T-helper 2 cell treated with Interferon-gamma antibody and Interleukin-4, amounts not matched to agents 5 μg/mL and 100 μg/mL, for 36 hours (primary cell): Measurements from ENCODE around the gene SPG11.
A peak's percentile ranks its signal among the peaks of the same experiment; 100 is the strongest.

Experiments
- DNase-seq: peaks from one replicate; pipeline ENCODE4 v3.0.0; 2021; ENCODE audit warnings: low spot score
- H3K27ac Mint-ChIP-seq: one replicate; pipeline ENCODE4 v1.8.0; 2021; ENCODE audit warnings: mild to moderate bottlenecking, mixed read lengths
- H3K27me3 Mint-ChIP-seq: one replicate; pipeline ENCODE4 v1.8.0; 2021; ENCODE audit warnings: low read depth, mixed read lengths
- H3K36me3 Mint-ChIP-seq: one replicate; pipeline ENCODE4 v1.8.0; 2021; ENCODE audit warnings: low read depth, mixed read lengths
- H3K4me1 Mint-ChIP-seq: one replicate; pipeline ENCODE4 v1.8.0; 2021; ENCODE audit warnings: low read depth, mixed read lengths
- H3K4me3 Mint-ChIP-seq: one replicate; pipeline ENCODE4 v1.8.0; 2022; ENCODE audit warnings: mild to moderate bottlenecking, moderate library complexity, mixed read lengths
- H3K9me3 Mint-ChIP-seq: one replicate; pipeline ENCODE4 v1.8.0; 2021; ENCODE audit warnings: mixed read lengths

SPG11 gene

GRCh38 chr15:44666210-44667038 lies 3.0 kb upstream of the SPG11 start:
- H3K27ac Mint-ChIP-seq, result peak overlapping the region; percentile 87
- H3K36me3 Mint-ChIP-seq, result peaks cover 10% of the 10 kb centered on the region
- peaks cover 64% of the 10 kb centered on the region for H3K4me1 Mint-ChIP-seq
- peak overlapping the region; percentile 80 for H3K4me3 Mint-ChIP-seq
- no peaks in the 10 kb centered on the region for H3K27me3 Mint-ChIP-seq
- no peak for DNase-seq
- H3K9me3 Mint-ChIP-seq, result no peaks in the 10 kb centered on the region

- H3K27ac Mint-ChIP-seq, result peak overlapping the region; percentile 94
- DNase-seq, result peak; percentile 79
- no peaks in the 10 kb centered on the region for H3K27me3 Mint-ChIP-seq
- peaks cover 15% of the 10 kb centered on the region for H3K36me3 Mint-ChIP-seq
- H3K4me3 Mint-ChIP-seq, result peak overlapping the region; percentile 84
- H3K4me1 Mint-ChIP-seq, result peaks cover 48% of the 10 kb centered on the region
- no peaks in the 10 kb centered on the region for H3K9me3 Mint-ChIP-seq
Measured at GRCh38 chr15:44662478-44663409, 718 bp downstream of the SPG11 start.

GRCh38 chr15:44661576-44661975 lies 1.9 kb downstream of the SPG11 start:
- Mint-ChIP-seq H3K27me3 (no peaks in the 10 kb centered on the region), H3K9me3 (no peaks in the 10 kb centered on the region), H3K27ac (no peak overlapping the region), H3K4me3 (peak overlapping the region; percentile 84), H3K36me3 (peaks cover 17% of the 10 kb centered on the region), H3K4me1 (peaks cover 37% of the 10 kb centered on the region)
- DNase-seq, result no peak

- Mint-ChIP-seq H3K4me3 (no peak overlapping the region), H3K27ac (no peak overlapping the region), H3K36me3 (peaks cover 29% of the 10 kb centered on the region), H3K4me1 (peaks cover 24% of the 10 kb centered on the region), H3K27me3 (no peaks in the 10 kb centered on the region), H3K9me3 (no peaks in the 10 kb centered on the region)
- DNase-seq, result no peak
Measured at GRCh38 chr15:44659056-44659455, 4.4 kb downstream of the SPG11 start.

- no peak for DNase-seq
- Mint-ChIP-seq H3K27ac (no peak overlapping the region), H3K27me3 (no peaks in the 10 kb centered on the region), H3K36me3 (peaks cover 36% of the 10 kb centered on the region), H3K4me1 (peaks cover 26% of the 10 kb centered on the region), H3K9me3 (no peaks in the 10 kb centered on the region), H3K4me3 (no peak overlapping the region)
Measured at GRCh38 chr15:44657378-44657777, 6.1 kb downstream of the SPG11 start.

GRCh38 chr15:44656913-44657312 lies 6.5 kb downstream of the SPG11 start:
- no peaks in the 10 kb centered on the region for H3K27me3 Mint-ChIP-seq
- peaks cover 39% of the 10 kb centered on the region for H3K36me3 Mint-ChIP-seq
- no peaks in the 10 kb centered on the region for H3K9me3 Mint-ChIP-seq
- peaks cover 26% of the 10 kb centered on the region for H3K4me1 Mint-ChIP-seq
- no peak overlapping the region for H3K4me3 Mint-ChIP-seq
- no peak overlapping the region for H3K27ac Mint-ChIP-seq
- no peak for DNase-seq

GRCh38 chr15:44656298-44656697 lies 7.2 kb downstream of the SPG11 start:
- H3K27ac Mint-ChIP-seq, result peak overlapping the region; percentile 0
- H3K4me1 Mint-ChIP-seq, result peaks cover 21% of the 10 kb centered on the region
- no peak overlapping the region for H3K4me3 Mint-ChIP-seq
- H3K9me3 Mint-ChIP-seq, result no peaks in the 10 kb centered on the region
- peaks cover 45% of the 10 kb centered on the region for H3K36me3 Mint-ChIP-seq
- H3K27me3 Mint-ChIP-seq, result no peaks in the 10 kb centered on the region
- no peak for DNase-seq

GRCh38 chr15:44654858-44655257 lies 8.6 kb downstream of the SPG11 start:
- H3K36me3 Mint-ChIP-seq, result peaks cover 48% of the 10 kb centered on the region
- H3K9me3 Mint-ChIP-seq, result no peaks in the 10 kb centered on the region
- H3K4me1 Mint-ChIP-seq, result peaks cover 13% of the 10 kb centered on the region
- DNase-seq, result no peak
- H3K4me3 Mint-ChIP-seq, result no peak overlapping the region
- no peak overlapping the region for H3K27ac Mint-ChIP-seq
- no peaks in the 10 kb centered on the region for H3K27me3 Mint-ChIP-seq

- H3K9me3 Mint-ChIP-seq, result peaks cover 22% of the 10 kb centered on the region
- H3K27me3 Mint-ChIP-seq, result no peaks in the 10 kb centered on the region
- H3K36me3 Mint-ChIP-seq, result peaks cover 67% of the 10 kb centered on the region
- H3K4me3 Mint-ChIP-seq, result no peak overlapping the region
- H3K27ac Mint-ChIP-seq, result no peak overlapping the region
- DNase-seq, result no peak
- peaks cover 34% of the 10 kb centered on the region for H3K4me1 Mint-ChIP-seq
Measured at GRCh38 chr15:44647637-44648036, 15.8 kb downstream of the SPG11 start.

- no peak for DNase-seq
- H3K4me3 Mint-ChIP-seq, result no peak overlapping the region
- no peaks in the 10 kb centered on the region for H3K27me3 Mint-ChIP-seq
- H3K27ac Mint-ChIP-seq, result no peak overlapping the region
- H3K4me1 Mint-ChIP-seq, result peaks cover 34% of the 10 kb centered on the region
- peaks cover 22% of the 10 kb centered on the region for H3K9me3 Mint-ChIP-seq
- H3K36me3 Mint-ChIP-seq, result peaks cover 66% of the 10 kb centered on the region
Measured at GRCh38 chr15:44647036-44647435, 16.4 kb downstream of the SPG11 start.

- DNase-seq, result no peak
- Mint-ChIP-seq H3K9me3 (peaks cover 22% of the 10 kb centered on the region), H3K4me3 (no peak overlapping the region), H3K36me3 (peaks cover 64% of the 10 kb centered on the region), H3K4me1 (peaks cover 34% of the 10 kb centered on the region), H3K27ac (no peak overlapping the region), H3K27me3 (no peaks in the 10 kb centered on the region)
Measured at GRCh38 chr15:44646460-44646859, 17.0 kb downstream of the SPG11 start.

- peaks cover 26% of the 10 kb centered on the region for H3K4me1 Mint-ChIP-seq
- peaks cover 17% of the 10 kb centered on the region for H3K9me3 Mint-ChIP-seq
- H3K4me3 Mint-ChIP-seq, result no peak overlapping the region
- DNase-seq, result no peak
- peaks cover 61% of the 10 kb centered on the region for H3K36me3 Mint-ChIP-seq
- no peaks in the 10 kb centered on the region for H3K27me3 Mint-ChIP-seq
- no peak overlapping the region for H3K27ac Mint-ChIP-seq
Measured at GRCh38 chr15:44641651-44642050, 21.8 kb downstream of the SPG11 start.

GRCh38 chr15:44636976-44637375 lies 26.5 kb downstream of the SPG11 start:
- H3K9me3 Mint-ChIP-seq, result peaks cover 3% of the 10 kb centered on the region
- no peak overlapping the region for H3K27ac Mint-ChIP-seq
- H3K36me3 Mint-ChIP-seq, result peaks cover 58% of the 10 kb centered on the region
- no peaks in the 10 kb centered on the region for H3K27me3 Mint-ChIP-seq
- no peak for DNase-seq
- peaks cover 6% of the 10 kb centered on the region for H3K4me1 Mint-ChIP-seq
- H3K4me3 Mint-ChIP-seq, result no peak overlapping the region

- peak; percentile 7 for DNase-seq
- H3K27me3 Mint-ChIP-seq, result no peaks in the 10 kb centered on the region
- H3K36me3 Mint-ChIP-seq, result peaks cover 64% of the 10 kb centered on the region
- no peak overlapping the region for H3K4me3 Mint-ChIP-seq
- peaks cover 8% of the 10 kb centered on the region for H3K4me1 Mint-ChIP-seq
- H3K9me3 Mint-ChIP-seq, result peaks cover 3% of the 10 kb centered on the region
- peak overlapping the region; percentile 67 for H3K27ac Mint-ChIP-seq
Measured at GRCh38 chr15:44633603-44634002, 29.9 kb downstream of the SPG11 start.
